GM12873 (cell line): ENCODE data around the gene KIF25.
A peak's percentile ranks its signal among the peaks of the same experiment; 100 is the strongest.

Experiments
- CTCF ChIP-seq: IDR thresholded peaks from 2 replicates; pipeline ENCODE4 v1.5.1; 2012; ENCODE audit warnings: low read depth, mild to moderate bottlenecking, moderate library complexity, low read length, control low read depth; ENCODE audit not compliant: insufficient read depth; ENCODE audit errors: missing control alignments

The KIF25 gene

DNA sequence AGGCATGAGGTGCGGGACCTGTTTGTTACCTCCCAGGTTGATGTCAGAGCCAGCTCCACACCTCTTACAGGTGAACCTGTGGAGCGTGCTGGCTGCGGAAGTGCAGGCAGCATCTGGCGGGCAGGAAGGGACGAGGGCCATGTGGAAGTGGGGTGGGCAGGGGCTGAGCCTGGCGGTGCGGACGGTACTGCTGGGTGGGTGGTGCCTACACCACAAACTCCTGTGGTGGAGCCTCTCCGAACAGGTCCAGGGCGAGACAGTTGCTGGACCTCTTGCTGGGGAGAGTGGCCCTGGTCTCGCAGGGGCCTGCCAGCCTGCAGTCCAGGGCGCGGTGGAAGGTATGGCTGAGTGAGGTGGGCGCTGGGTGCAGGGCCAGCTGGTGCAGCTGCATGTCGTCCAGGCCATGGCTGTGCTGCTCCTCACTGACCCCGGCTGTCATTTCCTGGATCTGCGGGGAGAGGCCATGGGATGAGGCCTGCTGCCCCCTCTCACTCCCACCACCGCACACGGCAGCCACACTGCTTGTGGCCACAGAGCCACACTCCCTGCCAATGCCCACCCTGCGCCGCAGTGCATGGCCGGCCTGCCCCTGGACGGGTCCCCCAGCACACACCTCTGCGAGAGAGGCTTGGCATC lies 59.5 kb downstream of the KIF25 start:
- TF ChIP-seq CTCF: no peak

DNA sequence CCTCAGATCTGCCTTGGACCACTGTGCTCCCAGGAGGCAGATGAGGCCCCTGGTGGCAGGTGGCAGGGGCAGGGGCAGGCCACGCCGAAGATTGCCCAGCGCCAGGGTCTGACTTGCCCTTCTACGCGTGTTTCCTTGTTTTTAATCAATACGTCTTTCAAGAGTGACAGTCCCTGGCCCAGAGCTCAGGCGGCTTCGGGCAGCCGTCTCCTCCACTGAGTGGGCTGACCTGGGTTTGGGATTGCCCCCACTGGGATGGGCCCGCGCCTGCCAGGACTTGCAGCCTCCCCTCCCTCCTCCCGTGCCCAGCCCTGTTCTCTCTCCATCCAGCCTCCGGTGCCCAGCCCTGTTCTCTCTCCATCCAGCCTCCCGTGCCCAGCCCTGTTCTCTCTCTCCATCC lies 60.4 kb downstream of the KIF25 start:
- no peak for TF ChIP-seq CTCF

GRCh38 chr6:168058691-168059551 lies 61.5 kb downstream of the KIF25 start:
- TF ChIP-seq CTCF: no peak

DNA sequence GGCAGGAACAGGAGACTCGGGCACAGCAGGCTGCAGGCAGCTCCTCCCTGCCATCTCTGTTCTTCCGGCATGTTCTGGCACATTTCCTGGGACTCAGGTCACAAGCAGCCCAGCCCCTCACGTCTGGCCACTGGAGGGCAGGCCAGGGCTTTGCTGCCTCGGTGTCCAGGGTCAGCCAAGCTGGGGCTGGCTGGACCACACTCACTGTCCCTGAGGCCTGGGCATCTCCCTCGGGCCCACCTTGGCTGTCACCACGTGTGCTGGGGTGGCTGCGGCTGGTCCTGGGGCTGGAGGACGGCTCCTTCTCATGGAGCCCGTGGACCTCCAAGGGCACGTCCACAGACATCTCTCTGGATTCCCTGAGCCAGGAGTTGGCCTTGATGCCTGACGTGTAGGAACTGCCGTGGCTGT lies 63.1 kb downstream of the KIF25 start:
- peak; percentile 13 for TF ChIP-seq CTCF

DNA sequence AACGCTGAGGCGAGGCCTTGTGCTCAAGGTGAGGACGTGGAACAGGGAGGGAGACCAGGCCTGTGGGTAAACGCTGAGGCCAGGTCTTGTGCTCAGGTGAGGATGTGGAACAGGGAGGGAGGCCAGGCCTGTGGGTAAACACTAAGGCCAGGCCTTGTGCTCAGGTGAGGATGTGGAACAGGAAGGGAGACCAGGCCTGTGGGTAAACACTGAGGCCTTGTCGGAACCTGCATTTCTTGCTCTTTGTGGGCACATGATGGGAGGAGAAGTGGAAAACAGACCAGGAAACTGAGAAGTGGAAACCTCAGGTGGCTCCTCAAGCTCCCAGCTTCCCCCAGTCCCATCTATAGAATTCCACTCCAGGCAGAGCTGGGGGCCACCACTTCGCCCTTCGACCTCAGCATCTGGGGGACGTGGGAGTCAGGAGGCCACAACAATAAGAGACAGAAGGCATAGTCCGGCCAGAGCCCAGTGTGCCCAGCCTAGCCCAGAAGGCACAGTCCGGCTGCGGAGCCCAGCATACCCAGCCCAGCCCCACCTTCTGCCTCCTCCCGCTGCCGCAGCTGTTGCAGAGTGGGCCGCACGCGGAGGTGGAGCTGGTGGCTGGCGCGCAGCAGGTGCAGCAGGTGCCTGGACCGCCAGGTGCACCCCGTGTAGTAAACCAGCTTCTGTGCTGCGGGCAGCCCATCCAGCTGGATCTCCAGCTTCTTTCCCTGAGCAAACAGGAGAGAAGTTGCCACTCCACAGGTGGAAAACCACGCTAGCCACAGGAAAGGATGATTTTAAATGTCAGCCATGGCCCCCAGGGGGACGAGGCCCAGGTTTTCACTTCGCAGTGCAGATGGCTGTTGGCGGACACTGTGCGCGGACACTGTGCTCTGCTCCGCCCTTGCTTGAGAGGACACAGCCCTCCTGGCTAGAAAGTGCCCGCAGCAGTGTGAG lies 64.1 kb downstream of the KIF25 start:
- TF ChIP-seq CTCF: no peak

GRCh38 chr6:168062346-168063289 lies 65.1 kb downstream of the KIF25 start:
- TF ChIP-seq CTCF: no peak
